GM18870 (cell line): ENCODE results near the gene KCTD16.

ENCODE experiments used
- ATAC-seq: cut with Tn5 transposase; IDR thresholded peaks from one replicate; pipeline ENCODE4 v1.9.1; 2021; ENCODE audit warnings: moderate library complexity; ENCODE audit not compliant: unreplicated experiment

The KCTD16 gene

DNA sequence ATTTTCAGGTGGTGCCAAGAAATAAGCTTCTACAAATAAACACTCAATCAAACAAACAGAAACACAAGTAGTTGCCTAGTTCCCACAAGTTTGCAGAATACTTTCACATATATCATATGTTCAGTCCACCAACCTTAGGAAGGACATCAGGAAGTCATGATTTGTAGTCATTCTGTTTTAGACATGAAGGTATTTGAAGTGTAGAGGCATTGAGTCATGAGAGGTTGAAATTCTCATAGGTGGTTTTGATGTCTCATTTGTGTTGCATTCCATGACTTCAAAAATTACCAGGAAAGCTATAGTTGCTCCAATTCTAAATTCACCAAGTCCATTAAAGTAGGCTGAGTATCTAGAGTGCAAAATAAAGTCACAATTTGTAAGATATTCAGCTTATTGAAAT is 159.0 kb downstream of the KCTD16 start:
- no peak for ATAC-seq

DNA sequence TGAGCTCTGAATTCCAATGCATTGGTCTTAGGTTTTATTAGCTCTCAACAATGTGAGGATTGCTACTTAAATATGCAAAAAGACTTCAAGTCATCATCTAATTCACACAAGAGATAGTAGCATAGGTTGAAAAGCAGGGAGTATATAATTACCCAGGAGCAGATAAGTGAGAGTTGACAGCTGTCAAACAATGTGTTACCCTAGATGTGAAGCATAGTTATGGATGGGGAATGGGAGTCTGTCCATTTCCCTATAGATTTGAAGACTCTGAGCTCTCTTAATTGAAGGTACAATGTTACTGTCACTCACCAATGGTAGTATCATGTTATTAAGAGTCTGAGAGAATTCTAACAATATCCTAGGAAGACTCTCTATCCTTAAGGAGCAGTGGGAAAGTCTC is 160.7 kb downstream of the KCTD16 start:
- no peak for ATAC-seq

DNA sequence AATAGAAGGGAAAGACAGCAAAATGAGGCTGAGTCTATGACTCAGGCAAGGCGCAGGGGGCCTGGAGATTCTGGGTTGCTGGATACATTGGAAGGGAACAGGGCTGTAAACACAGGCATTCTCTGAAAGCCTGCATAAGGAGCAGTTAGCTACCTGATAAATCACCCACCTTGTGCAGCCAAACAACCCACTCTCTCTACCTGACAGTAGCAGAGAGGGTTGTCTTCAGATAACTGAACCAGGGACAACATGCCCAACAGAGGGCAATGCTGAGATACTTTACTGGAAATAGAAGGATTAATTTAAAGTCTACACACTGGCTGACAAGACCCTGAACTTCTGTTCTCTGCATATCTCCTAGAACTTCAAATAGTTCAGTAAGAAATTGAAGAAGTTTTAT is 161.6 kb downstream of the KCTD16 start:
- ATAC-seq: no peak

DNA sequence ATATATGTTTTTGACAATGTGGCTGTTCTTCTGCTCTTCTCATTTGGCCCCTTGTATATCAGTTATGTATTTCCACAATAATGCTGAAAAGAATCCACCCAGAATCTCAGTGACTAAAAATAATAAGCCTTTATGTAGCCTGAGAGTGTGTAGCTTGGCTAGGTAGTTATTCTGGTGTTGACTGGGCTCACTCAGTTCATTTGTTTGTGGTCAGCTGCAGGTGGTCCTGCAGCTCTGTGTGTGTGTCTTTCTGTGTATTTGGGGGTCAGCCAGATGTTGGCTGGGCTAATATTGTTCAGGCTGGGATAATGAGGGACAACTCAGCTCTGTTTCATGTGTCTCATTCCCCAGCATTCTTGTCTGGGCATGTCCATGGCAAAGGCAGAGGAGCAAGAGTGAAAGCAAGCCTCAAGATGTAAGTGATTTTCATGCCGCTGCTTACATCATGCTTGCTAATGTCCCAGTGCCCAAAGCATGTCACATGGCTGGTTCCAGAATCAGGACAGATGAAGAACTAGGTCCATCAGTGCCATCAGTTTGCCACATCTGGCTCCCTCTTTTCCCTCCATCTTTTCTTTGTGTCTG is 162.8 kb downstream of the KCTD16 start:
- ATAC-seq: peak; percentile 74

DNA sequence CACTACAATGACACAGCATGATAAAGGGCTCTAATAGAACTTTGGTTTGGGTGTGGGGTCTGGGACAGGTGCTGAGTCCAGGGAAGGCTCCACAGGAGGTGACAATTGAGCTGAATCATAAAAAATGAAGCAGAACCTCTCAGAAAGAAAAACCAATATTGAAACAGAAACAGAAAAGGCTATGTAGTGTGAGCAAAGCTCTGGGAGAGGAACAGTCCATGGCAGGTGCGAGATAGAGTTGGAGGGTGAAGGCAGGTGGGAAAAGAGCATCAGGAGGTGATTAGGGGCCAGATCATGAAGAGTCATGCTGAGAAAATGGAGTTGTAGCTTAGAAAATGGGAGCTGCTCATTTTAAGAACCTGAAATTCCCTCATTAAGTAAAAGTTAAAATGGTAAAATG is 164.9 kb downstream of the KCTD16 start:
- peak; percentile 70 for ATAC-seq

DNA sequence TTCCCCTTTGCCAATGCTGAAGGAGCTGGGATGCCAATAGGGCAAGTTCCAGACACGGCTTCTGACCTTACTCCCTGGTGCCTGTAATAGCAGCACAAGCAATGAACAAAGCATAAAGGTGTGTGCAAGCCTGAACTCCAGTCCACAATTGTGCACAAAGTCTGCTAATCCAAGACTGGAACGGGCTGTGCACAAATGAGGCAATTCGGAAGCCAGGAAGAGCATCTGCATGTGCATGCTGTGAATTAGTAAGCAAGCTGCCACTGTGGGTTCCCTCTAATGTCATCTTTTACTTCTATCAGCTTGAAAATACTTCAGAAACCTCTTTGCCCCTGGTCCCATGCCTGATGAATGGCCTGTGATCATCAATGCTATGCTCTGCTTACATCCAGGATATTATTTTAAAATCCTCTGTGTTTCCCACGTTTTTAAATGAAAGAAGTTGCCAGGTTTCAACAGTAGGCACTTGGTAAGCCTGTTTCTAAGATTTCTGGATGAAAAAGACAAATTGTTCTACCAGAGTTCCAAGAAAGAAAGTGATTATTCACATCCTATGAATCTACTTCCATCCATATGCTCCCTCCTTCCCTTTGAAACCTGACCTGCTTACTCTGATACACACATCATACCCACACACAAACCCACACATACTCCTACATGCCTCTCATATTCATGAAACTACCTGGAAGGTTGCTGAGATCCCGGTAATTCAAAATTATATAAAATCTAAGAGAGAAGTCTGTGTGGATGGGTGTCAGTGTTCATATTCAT is 165.7 kb downstream of the KCTD16 start:
- ATAC-seq: no peak

DNA sequence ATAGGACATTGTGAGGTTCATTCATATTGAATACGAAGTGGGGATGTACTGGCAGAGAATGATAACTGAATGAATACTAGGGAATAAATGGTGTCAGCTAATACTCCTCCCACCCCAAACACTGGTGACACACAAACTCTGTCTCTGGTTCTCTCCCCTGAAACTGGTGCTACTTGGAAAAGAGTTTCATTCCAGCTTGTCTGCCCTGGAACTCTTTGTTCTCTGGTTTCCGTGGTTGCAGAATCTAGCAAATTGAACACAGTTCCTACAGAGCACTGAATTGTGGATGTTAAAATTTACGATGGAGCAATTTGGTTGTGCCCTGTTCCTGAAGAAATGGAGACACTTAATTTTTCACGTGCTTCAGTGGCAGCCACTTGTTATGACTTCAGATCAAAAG is 181.7 kb downstream of the KCTD16 start:
- ATAC-seq: no peak

DNA sequence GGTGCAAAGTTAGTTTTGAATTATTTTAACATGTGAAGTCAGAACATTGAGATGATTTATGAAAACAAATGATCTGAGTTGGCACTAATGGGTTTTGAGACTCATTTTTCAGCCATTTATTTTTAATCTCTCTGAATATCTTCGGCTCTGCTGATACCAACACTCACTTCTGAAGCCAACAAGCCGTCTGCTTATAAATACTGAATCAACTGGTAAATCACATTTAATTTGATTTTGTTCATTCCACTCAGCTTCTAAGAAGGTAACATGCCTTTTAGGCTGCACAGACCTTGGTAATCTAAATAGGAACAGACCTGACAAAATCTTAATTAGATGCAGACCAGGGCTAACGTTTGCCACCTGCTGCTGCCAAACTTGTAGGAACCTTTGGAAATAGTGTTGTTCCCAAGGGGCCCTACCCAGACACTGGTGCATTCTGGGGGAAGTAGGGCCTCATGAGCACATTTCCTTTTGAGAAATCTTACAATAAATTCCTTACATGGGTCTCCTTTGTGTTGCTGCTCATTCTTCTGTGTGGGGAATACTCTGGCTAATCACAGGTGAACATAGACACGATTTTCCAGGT is 182.2 kb downstream of the KCTD16 start:
- no peak for ATAC-seq

DNA sequence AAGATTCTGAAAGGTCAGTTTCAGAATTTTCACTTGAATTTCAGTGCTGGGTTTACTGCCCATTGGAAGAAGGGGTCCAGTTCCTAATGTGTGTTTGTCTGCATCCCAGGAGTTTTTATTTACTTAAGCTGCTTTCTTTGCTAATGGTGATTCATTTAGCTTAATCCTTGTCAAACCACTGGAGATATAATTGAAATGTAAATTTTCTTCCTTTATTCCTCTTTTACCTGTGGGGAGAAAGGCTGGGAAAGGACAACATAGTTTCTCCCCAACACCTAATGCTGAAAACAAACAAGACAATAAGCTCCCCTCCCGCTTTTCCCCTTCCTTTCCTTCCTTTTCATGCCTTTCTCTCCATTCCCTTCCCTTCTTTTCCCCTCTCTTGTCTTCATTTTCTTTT is 185.8 kb downstream of the KCTD16 start:
- ATAC-seq: no peak

DNA sequence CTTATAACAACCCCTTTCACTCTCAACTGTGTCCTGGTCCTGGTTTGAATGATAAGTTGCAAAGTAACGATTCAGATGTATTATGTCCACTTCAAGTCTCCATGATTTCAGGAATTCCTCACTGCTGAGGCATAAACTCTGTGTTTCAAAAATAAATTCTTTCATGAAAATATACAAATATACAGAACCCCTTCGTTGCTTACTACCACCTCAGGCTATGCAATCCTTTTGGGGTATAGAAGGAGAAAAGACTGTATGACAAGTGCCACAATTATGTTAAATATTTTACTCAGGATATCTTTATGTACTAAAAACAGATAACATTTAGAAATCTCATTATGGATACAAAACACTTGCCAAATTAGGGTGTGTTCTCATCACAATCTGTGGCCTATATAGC is 190.7 kb downstream of the KCTD16 start:
- no peak for ATAC-seq

DNA sequence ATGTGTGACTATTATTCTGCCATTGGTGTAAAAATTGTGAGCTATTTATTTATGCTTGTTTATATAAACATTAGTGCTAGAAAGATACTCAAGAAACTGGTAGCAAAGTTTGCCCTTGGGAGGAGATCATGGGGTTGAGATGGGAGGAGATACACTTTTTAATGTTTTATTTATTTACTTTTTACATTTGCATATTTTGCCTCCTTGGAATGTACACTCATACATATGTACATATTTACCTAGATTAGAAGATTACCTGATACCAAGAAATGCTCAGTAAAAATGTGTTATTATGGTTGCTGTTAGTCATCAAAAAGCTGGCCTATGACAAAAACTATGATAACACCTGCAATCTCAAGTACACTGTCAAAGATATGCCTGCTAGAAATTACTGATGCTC is 195.2 kb downstream of the KCTD16 start:
- ATAC-seq: no peak

DNA sequence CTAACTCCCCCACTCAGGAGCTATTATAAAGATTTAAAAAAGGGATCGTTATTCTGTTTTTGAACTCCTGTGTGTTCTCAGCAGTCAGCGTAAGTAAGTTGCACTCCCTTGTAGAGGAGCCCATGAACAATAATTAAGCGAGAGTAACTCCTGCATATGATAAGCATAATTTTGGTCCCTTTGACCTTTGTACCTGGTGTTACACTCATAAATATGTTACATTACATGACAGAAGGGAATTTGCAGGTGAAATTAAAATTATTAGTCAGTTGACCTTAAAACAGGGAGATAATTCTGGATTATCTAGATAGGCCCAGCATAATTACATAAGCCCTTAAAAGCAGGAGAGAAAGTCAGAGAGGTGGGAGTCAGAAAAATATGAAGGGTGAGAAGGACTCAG is 197.3 kb downstream of the KCTD16 start:
- no peak for ATAC-seq

DNA sequence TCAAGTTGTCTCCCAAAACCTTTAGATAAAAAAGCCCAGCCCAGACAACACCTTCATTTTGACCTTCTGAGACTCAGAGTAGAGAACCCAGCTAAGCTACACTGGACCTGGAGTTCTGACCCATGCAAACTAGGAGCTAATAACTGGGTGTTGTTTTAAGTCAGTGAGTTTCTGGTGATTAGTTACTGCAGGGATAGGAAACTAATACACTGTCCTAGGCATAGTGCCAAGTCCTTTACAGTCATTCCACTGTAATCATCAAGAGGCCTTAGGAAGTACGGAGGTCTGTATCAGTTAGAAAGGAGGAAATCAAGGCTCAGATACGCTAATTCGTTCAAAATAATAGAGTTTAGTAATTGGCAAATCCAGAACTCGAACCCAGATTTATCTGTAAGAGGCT is 197.9 kb downstream of the KCTD16 start:
- ATAC-seq: no peak

DNA sequence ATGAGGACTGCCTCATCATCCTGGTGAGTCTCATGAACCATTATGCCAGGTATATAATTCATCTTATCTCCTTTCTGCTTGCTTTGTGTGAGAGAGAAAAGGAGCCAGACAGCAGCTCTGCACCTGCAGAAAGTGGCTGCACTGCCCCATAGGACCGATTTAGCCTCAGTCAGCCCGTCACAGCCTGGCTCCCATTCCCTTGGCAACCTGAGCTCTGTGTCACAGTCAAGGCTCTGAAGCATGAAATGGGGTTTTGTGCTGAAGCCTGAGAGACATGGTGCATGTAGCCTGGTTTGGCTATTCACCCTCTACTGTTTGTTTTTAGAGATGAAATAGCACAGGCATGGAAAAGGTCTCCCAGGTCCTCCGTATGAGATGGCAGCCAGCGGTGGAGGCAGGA is 198.3 kb downstream of the KCTD16 start:
- peak; percentile 84 for ATAC-seq

DNA sequence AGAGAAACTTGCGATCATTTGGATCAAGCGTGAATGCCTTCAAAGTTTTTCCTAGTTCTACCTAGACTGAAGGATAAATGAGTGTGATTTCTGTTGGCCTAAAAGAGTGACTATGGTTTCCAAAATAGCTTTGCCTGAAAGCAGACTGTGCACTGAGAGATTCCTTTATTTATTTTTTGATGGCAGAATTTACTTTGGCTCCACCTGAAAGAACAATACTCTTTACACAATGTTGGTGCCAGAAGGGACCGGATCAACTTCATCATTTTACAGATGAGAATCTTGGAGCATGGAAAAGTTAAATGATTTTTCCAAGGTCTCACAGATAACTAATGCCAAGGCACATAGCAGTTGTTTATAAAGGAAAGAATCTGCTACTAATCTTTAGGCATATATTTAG is 199.6 kb downstream of the KCTD16 start:
- ATAC-seq: no peak

DNA sequence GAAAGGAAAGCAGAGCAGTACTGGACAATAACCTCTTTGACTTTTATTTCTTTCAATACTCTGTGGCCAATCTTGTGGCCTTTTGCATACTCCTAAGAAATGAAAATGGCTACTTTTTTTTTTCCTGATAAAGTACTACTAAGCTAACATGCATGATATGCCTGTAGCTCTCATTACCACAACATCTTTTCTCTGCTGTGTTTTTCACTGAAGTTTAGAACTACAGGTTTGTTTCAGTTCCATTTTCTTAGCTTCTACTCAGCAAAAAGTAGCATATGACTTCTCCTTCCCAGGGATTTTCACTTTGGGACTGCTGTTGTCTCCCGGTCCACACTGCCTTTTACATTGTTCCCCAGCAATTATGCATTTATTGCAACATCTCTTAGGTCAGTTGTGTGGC is 204.0 kb downstream of the KCTD16 start:
- ATAC-seq: no peak

DNA sequence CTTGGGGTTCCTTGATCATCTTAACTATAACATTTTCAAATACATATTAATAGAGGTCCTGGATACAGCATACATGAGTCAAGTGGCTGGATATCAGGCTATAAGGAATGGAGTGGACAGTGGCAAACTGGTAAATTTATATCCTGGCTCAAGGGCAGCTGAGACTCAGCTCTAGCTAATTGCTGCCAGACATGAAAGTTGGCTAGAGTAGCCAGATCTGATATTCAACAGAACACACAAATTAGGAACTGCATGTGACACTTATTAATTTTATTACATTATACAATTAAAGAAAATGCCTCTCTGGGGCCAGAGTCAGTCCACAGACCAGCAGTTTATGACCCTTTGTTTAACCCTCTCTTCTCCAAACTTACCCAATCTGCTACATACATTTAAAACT is 206.5 kb downstream of the KCTD16 start:
- ATAC-seq: no peak

DNA sequence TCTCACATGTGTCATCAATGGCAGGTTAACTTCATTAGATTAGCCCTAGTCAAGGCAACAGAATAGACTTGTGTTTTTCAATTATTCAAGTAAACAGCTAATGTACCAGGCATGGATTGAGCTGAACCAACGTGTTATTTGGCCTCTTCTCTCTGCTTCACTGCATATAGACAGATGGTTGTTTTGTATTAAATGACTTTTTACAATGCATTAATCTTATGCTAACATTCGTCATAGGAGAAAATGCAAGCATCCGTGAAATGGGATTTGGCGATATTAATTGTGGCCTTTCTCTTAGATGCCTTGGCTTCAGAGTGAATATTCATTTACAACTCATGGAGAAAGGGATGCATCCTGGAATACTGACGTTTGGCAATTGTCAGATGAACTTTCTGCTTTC is 208.0 kb downstream of the KCTD16 start:
- ATAC-seq: no peak

DNA sequence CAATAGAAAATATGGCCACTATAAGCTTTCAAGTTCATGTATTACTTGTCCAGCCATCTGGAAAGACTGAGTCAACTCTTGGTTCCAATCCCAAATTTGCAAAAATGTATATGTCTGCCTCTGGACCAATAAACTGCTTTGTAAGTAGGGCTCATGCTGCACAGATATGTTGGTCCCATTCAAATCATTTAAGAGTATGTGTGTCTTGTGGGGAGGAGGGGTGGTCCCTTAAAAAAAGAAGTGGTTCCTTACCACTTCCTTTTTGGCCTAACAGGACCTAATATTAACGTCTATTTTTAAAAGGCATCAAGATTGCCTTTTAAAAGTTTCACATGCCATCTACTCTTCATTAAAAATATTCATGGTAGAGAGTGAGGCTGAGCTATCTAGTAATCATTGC is 214.9 kb downstream of the KCTD16 start:
- ATAC-seq: no peak

DNA sequence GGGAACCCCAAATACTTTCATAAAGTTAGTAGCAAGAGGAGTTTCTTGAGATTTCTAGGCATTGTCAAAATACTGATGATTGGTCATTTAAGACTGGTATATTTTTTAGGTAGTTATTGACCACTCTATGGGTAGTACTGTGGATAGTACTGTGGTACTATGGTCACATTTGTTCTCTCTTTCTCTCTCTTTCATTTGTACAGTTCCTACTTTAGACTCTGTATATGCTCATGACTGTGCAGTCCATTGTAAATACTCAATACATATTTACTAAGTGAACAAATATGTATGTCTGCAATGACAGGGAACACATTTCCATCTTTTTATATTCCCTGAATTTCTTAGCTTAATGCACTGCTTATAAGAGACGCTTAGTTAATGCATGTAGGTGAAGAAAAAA is 215.6 kb downstream of the KCTD16 start:
- ATAC-seq: no peak

DNA sequence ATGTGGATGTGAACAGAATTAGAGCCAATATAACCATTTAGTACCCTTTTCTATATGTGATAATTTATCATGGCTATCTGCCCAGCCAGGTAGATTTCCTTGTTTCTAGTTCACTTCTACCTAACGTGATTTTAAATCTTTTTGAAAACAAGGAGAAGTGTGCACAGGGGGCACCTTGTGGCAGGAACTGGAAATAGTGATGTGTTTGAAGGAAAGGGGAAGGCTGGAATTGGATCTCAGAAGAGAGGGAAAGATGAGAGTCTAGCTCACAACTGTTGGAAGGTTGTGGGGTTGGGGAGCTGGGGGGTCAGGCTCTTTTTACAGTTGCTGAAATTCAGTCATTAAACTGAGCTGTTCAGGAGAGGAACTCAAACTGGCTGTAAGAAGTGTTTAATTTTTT is 219.5 kb downstream of the KCTD16 start:
- no peak for ATAC-seq

DNA sequence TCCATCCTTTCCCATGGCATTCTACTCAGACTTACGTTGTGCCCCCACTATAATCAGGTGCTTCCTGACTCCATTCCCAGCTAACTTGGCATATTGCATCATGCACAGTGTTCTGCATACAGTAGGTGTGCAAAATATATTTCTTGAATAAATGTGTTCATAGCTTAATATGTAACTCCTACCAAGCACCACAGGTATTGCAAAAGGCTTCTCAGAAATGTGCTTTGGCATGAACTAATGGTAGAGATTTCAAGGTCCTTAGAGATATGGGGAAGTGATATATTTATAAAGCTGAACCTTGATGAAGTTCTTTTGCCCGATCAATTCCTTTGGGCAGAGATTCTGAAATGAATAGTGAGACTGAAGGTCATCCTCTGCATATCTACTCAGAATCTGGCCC is 220.4 kb downstream of the KCTD16 start:
- ATAC-seq: no peak
